WTC11 (cell line): ENCODE results near the gene RLIM.

ENCODE experiments used
- AR ChIP-seq: fragments of 250-450 bp; sonication (Bioruptor Pico); IDR thresholded peaks from 2 replicates; pipeline ENCODE4 v1.9.0; 2021; ENCODE audit warnings: mild to moderate bottlenecking
- ATF3 ChIP-seq: sonication (generic); formaldehyde crosslinking; conservative IDR thresholded peaks from 2 replicates; pipeline ENCODE4 v1.8.1; 2022; ENCODE audit warnings: mild to moderate bottlenecking, missing genetic modification reagents
- CREM ChIP-seq: sonication (generic); formaldehyde crosslinking; IDR thresholded peaks from 2 replicates; pipeline ENCODE4 v1.8.1; 2022; ENCODE audit warnings: mild to moderate bottlenecking, missing genetic modification reagents, moderate library complexity
- CTCF ChIP-seq: fragments of 200-600 bp; IDR thresholded peaks from 2 replicates; pipeline ENCODE4 v1.8.0; 2022; ENCODE audit warnings: antibody characterized with exemption
- JUN ChIP-seq: sonication (generic); formaldehyde crosslinking; IDR thresholded peaks from 2 replicates; pipeline ENCODE4 v1.8.0; 2023; ENCODE audit warnings: mild to moderate bottlenecking, missing genetic modification reagents
- NFATC4 ChIP-seq: fragments of 250-450 bp; sonication (Bioruptor Pico); IDR thresholded peaks from 2 replicates; pipeline ENCODE4 v1.9.0; 2021; ENCODE audit warnings: mild to moderate bottlenecking

GRCh38 chrX:74579597-74580198 is 34.7 kb downstream of the RLIM start:
- TF ChIP-seq ATF3 (CRISPR knock-in tag) (no peak), CTCF (no peak), NFATC4 (CRISPR knock-in tag) (no peak), JUN (CRISPR knock-in tag) (no peak), AR (CRISPR knock-in tag) (no peak), CREM (CRISPR knock-in tag) (no peak)
